NOMO-1 (cell line): ENCODE measurements around the gene RAX2.
"Not testable (repeated sequence)": the region's sequence is repeated elsewhere in the genome, so short reads cannot be mapped to it uniquely, and the experiment has no call there.

ENCODE experiments used
- DNase-seq, 2 experiments: peaks; one replicate each; lab custom pipeline; 2025; ENCODE audit not compliant: unreplicated experiment in 2 of 2; lab: John Stamatoyannopoulos, UW

Gene RAX2

GRCh38 chr19:3778899-3779723, 7.1 kb upstream of the RAX2 start:
- no peak for DNase-seq

- no peak for DNase-seq
Measured at GRCh38 chr19:3778104-3778867, 6.3 kb upstream of the RAX2 start.

- DNase-seq = no peak
Measured at GRCh38 chr19:3776479-3777040, 4.5 kb upstream of the RAX2 start.

- DNase-seq = no peak
Measured at GRCh38 chr19:3775831-3776230, 3.8 kb upstream of the RAX2 start.

- no peak for DNase-seq
Measured at GRCh38 chr19:3775374-3775711, 3.3 kb upstream of the RAX2 start.

GRCh38 chr19:3774621-3775373, 2.8 kb upstream of the RAX2 start:
- peak; percentile 31 to 41 for DNase-seq

GRCh38 chr19:3773814-3774515, 1.9 kb upstream of the RAX2 start:
- no peak for DNase-seq

GRCh38 chr19:3771000-3771905, 775 bp downstream of the RAX2 start:
- no peak for DNase-seq

GRCh38 chr19:3770136-3770999, 1.7 kb downstream of the RAX2 start:
- no peak for DNase-seq

GRCh38 chr19:3769494-3769893, 2.5 kb downstream of the RAX2 start:
- DNase-seq = no peak

GRCh38 chr19:3768748-3769099, 3.3 kb downstream of the RAX2 start:
- DNase-seq = no peak

- DNase-seq = no peak
Measured at GRCh38 chr19:3768015-3768747, 3.8 kb downstream of the RAX2 start.

- DNase-seq = no peak
Measured at GRCh38 chr19:3767050-3767449, 5.0 kb downstream of the RAX2 start.

GRCh38 chr19:3766520-3766919, 5.5 kb downstream of the RAX2 start:
- no peak for DNase-seq

GRCh38 chr19:3765757-3766156, 6.3 kb downstream of the RAX2 start:
- DNase-seq = not testable (repeated sequence)

- DNase-seq = no peak
Measured at GRCh38 chr19:3765121-3765520, 6.9 kb downstream of the RAX2 start.

- DNase-seq = peak; percentile 98 to 99
Measured at GRCh38 chr19:3762501-3763459, 9.2 kb downstream of the RAX2 start, which contains the start of gene MRPL54. Gene MRPL54 (plus strand): TSS chr19:3762682. CDS start chr19:3762701, 19 bp downstream.
